Placental epithelial cell (primary cell): ENCODE results near the gene COG3. TPM values are rescaled to one million over a fixed set of nuclear protein-coding genes. Genes with fewer than 3 reads are reported as not detected.

Experiments used
- small RNA-seq: library from RNA; depleted of rRNA; stranded (forward); fragments of <200 nt; gene quantifications from one replicate; pipeline ENCODE3, GENCODE V24; 2012
- total RNA-seq: library from RNA; depleted of rRNA; stranded (reverse); fragments of >200 nt; gene quantifications from 2 replicates; pipeline ENCODE4 v1.2.3, GENCODE V29; 2012

Gene COG3
- total RNA-seq, result 47.5 and 50.5 TPM in 2 replicates

GRCh38 chr13:45464687-45465453, at the start of gene COG3:
COG3 (plus strand) TSS chr13:45464939; CDS start chr13:45465037, 98 bp downstream.

GRCh38 chr13:45417790-45418534, 46.8 kb upstream of the COG3 start, which contains the start of gene SLC25A30:
SLC25A30 (minus strand) TSS chr13:45418373; CDS start chr13:45411425, 6,948 bp downstream.

Small RNA genes lying within 50 kb of the gene (small RNA-seq; reads per million reads assigned to genes)
- not detected for gene RNA5SP27
- not detected for gene TIMM9P3

Other genes starting within 250 kb of the COG3 start
- 1,674 and 3,338 TPM in 2 replicates for gene TPT1, start 123.8 kb upstream of the COG3 start, total RNA-seq
- 4.7 and 9.1 TPM in 2 replicates for gene SLC25A30, start 46.6 kb upstream of the COG3 start, total RNA-seq
- not detected in 2 replicates for gene ERICH6B, start 150.8 kb downstream of the COG3 start, total RNA-seq
- gene CBY2, start 237.4 kb downstream of the COG3 start, total RNA-seq, result not detected in 2 replicates